HEK293 (cell line): ENCODE results near the gene CPXM2.

Experiments
- CTCF ChIA-PET: fragments of 350-600 bp; formaldehyde crosslinking; extraction: SDS; loops from one replicate; lab custom pipeline; 2021; ENCODE audit warnings: antibody characterized with exemption; lab: Yijun Ruan, JAX
- POLR2A ChIA-PET: fragments of 300-600 bp; formaldehyde crosslinking; extraction: SDS; loops from one replicate; lab custom pipeline; 2020; ENCODE audit warnings: antibody characterized with exemption, inconsistent platforms; lab: Yijun Ruan, JAX
- H3K27ac ChIP-seq: fragments of 200-500 bp; sonication (Bioruptor generic); 2 replicates; pipeline ENCODE4 v1.5.1; 2014; ENCODE audit warnings: low read depth, low read length, control low read depth, inconsistent platforms; ENCODE audit errors: extremely low read depth
- H3K36me3 ChIP-seq, 2 experiments: fragments of 200-500 bp in 1 of 2; sonication (Bioruptor generic) in 1 of 2; 1 replicate in 1 of 2; 2 replicates in 1 of 2; pipeline ENCODE4 v1.5.1; 2014 to 2017; ENCODE audit warnings: inconsistent platforms in 2 of 2, low read length in 2 of 2; ENCODE audit not compliant: control insufficient read depth in 2 of 2, insufficient read depth in 1 of 2
- H3K4me1 ChIP-seq: fragments of 200-500 bp; sonication (Bioruptor generic); 2 replicates; pipeline ENCODE4 v1.5.1; 2014; ENCODE audit warnings: mild to moderate bottlenecking, low read length, inconsistent platforms; ENCODE audit not compliant: control insufficient read depth, insufficient read depth
- H3K4me3 ChIP-seq: 2 replicates; pipeline ENCODE4 v1.5.1; 2011; ENCODE audit warnings: low read depth, mild to moderate bottlenecking, control low read depth, low read length, moderate library complexity
- H3K9me3 ChIP-seq: fragments of 200-500 bp; sonication (Bioruptor generic); 2 replicates; pipeline ENCODE4 v1.5.1; 2014; ENCODE audit warnings: low read depth, low read length, inconsistent platforms; ENCODE audit not compliant: control insufficient read depth, insufficient read depth
- BCL11B ChIP-seq: fragments of 450-650 bp; formaldehyde crosslinking; IDR thresholded peaks from 2 replicates; pipeline ENCODE4 v1.5.1; 2016; ENCODE audit warnings: low read depth, missing biosample characterization, missing genetic modification characterization
- HOXD13 ChIP-seq: sonication (generic); formaldehyde crosslinking; IDR thresholded peaks from 2 replicates; pipeline ENCODE4 v1.8.0; 2022; ENCODE audit warnings: missing genetic modification reagents, borderline replicate concordance
- MEIS1 ChIP-seq: sonication (generic); formaldehyde crosslinking; IDR thresholded peaks from 2 replicates; pipeline ENCODE4 v1.8.1; 2022; ENCODE audit warnings: missing genetic modification reagents, mild to moderate bottlenecking, borderline replicate concordance
- ZBTB17 ChIP-seq: fragments of 450-650 bp; formaldehyde crosslinking; IDR thresholded peaks from 2 replicates; pipeline ENCODE4 v1.5.1; 2016; ENCODE audit warnings: missing biosample characterization, missing genetic modification characterization
- ZBTB26 ChIP-seq: fragments of 450-650 bp; formaldehyde crosslinking; optimal IDR thresholded peaks from 2 replicates; pipeline ENCODE3; 2016; ENCODE audit warnings: missing biosample characterization, mild to moderate bottlenecking, missing genetic modification characterization
- ZBTB7A ChIP-seq: fragments of 450-650 bp; formaldehyde crosslinking; IDR thresholded peaks from 2 replicates; pipeline ENCODE4 v1.5.1; 2016; ENCODE audit warnings: low read depth, missing biosample characterization, missing genetic modification characterization
- ZFP37 ChIP-seq: fragments of 450-650 bp; formaldehyde crosslinking; IDR thresholded peaks from 2 replicates; pipeline ENCODE4 v1.5.1; 2016; ENCODE audit warnings: missing biosample characterization, missing genetic modification characterization
- ZIC2 ChIP-seq: fragments of 450-650 bp; formaldehyde crosslinking; IDR thresholded peaks from 2 replicates; pipeline ENCODE4 v1.5.1; 2016; ENCODE audit warnings: missing biosample characterization, missing genetic modification characterization
- ZNF112 ChIP-seq: fragments of 450-650 bp; formaldehyde crosslinking; IDR thresholded peaks from 2 replicates; pipeline ENCODE4 v1.5.0; 2017; ENCODE audit warnings: missing biosample characterization, missing genetic modification characterization
- ZNF133 ChIP-seq: fragments of 450-650 bp; formaldehyde crosslinking; IDR thresholded peaks from 2 replicates; pipeline ENCODE4 v1.5.1; 2016; ENCODE audit warnings: missing biosample characterization, missing genetic modification characterization
- ZNF140 ChIP-seq: fragments of 450-650 bp; formaldehyde crosslinking; IDR thresholded peaks from 2 replicates; pipeline ENCODE4 v1.5.1; 2016; ENCODE audit warnings: missing biosample characterization, missing genetic modification characterization
- ZNF214 ChIP-seq: fragments of 450-650 bp; formaldehyde crosslinking; IDR thresholded peaks from 2 replicates; pipeline ENCODE4 v1.5.1; 2017; ENCODE audit warnings: missing biosample characterization, mild to moderate bottlenecking, missing genetic modification characterization, borderline replicate concordance
- ZNF350 ChIP-seq: fragments of 450-650 bp; formaldehyde crosslinking; IDR thresholded peaks from 2 replicates; pipeline ENCODE4 v1.5.0; 2017; ENCODE audit warnings: missing biosample characterization, mild to moderate bottlenecking, missing genetic modification characterization
- ZNF354C ChIP-seq: fragments of 450-650 bp; formaldehyde crosslinking; IDR thresholded peaks from 2 replicates; pipeline ENCODE4 v1.5.1; 2016; ENCODE audit warnings: missing biosample characterization, missing genetic modification characterization, low read depth, borderline replicate concordance
- ZNF366 ChIP-seq: fragments of 450-650 bp; formaldehyde crosslinking; conservative IDR thresholded peaks from 2 replicates; pipeline ENCODE4 v1.5.1; 2016; ENCODE audit warnings: missing biosample characterization, missing genetic modification characterization
- ZNF433 ChIP-seq: fragments of 450-650 bp; formaldehyde crosslinking; IDR thresholded peaks from 2 replicates; pipeline ENCODE4 v1.5.1; 2016; ENCODE audit warnings: missing biosample characterization, missing genetic modification characterization, low read depth
- ZNF639 ChIP-seq: fragments of 450-650 bp; formaldehyde crosslinking; IDR thresholded peaks from 2 replicates; pipeline ENCODE4 v1.5.1; 2016; ENCODE audit warnings: missing biosample characterization, missing genetic modification characterization
- ZNF645 ChIP-seq: fragments of 450-650 bp; formaldehyde crosslinking; IDR thresholded peaks from 2 replicates; pipeline ENCODE4; 2016; ENCODE audit warnings: missing biosample characterization, missing genetic modification characterization
- ZNF747 ChIP-seq: fragments of 450-650 bp; formaldehyde crosslinking; IDR thresholded peaks from 2 replicates; pipeline ENCODE4 v1.5.1; 2016; ENCODE audit warnings: missing biosample characterization, missing genetic modification characterization
- ZXDB ChIP-seq: fragments of 450-650 bp; formaldehyde crosslinking; IDR thresholded peaks from 2 replicates; pipeline ENCODE4 v1.5.1; 2016; ENCODE audit warnings: missing biosample characterization, missing genetic modification characterization

The CPXM2 gene

GRCh38 chr10:123888751-123889150 lies 2.9 kb downstream of the CPXM2 start:
- CTCF ChIA-PET, result interaction anchor here (1.1 kb wide), 1 partner anchor 307 kb away, joined by 3 read pairs; no protein-coding TSS in a partner anchor
- POLR2A ChIA-PET, result no interaction called here
- TF ChIP-seq ZBTB17 (tag by site-specific recombination) (no peak), ZNF140 (tag by site-specific recombination) (no peak), ZFP37 (tag by site-specific recombination) (no peak), ZNF214 (no peak), ZNF366 (tag by site-specific recombination) (no peak), HOXD13 (no peak), ZNF645 (tag by site-specific recombination) (no peak), ZNF350 (tag by site-specific recombination) (no peak)
- H3K9me3 ChIP-seq, result no peaks in the 10 kb centered on the region
- no peak overlapping the region for H3K27ac ChIP-seq
- H3K4me1 ChIP-seq, result no peaks in the 10 kb centered on the region
- H3K4me3 ChIP-seq, result no peak overlapping the region
- no peaks in the 10 kb centered on the region for H3K36me3 ChIP-seq

GRCh38 chr10:123888256-123888655 lies 3.4 kb downstream of the CPXM2 start:
- ChIA-PET POLR2A (no interaction called here), CTCF (interaction anchor here (1.1 kb wide), 1 partner anchor 307 kb away, joined by 3 read pairs; no protein-coding TSS in a partner anchor)
- Histone ChIP-seq H3K9me3 (no peaks in the 10 kb centered on the region), H3K27ac (no peak overlapping the region), H3K36me3 (no peaks in the 10 kb centered on the region), H3K4me1 (no peaks in the 10 kb centered on the region), H3K4me3 (no peak overlapping the region)
- TF ChIP-seq MEIS1 (CRISPR knock-in tag) (no peak), ZNF133 (no peak), ZIC2 (tag by site-specific recombination) (no peak), ZNF639 (tag by site-specific recombination) (no peak), ZXDB (tag by site-specific recombination) (no peak), ZBTB7A (tag by site-specific recombination) (no peak), ZBTB26 (tag by site-specific recombination) (no peak)

- Histone ChIP-seq H3K27ac (no peak overlapping the region), H3K4me3 (no peak overlapping the region), H3K36me3 (no peaks in the 10 kb centered on the region), H3K4me1 (no peaks in the 10 kb centered on the region), H3K9me3 (no peaks in the 10 kb centered on the region)
- CTCF ChIA-PET, result no interaction called here
- POLR2A ChIA-PET, result no interaction called here
- TF ChIP-seq ZNF433 (no peak), BCL11B (tag by site-specific recombination) (no peak), ZNF354C (no peak), ZNF747 (tag by site-specific recombination) (no peak), ZNF112 (no peak), MEIS1 (CRISPR knock-in tag) (no peak)
Measured at GRCh38 chr10:123886292-123886691, 5.3 kb downstream of the CPXM2 start.
